Stimulated activated CD8-positive, alpha-beta memory T cell treated with anti-CD3 and anti-CD28 coated beads, Interleukin-12 subunit alpha, Interleukin-12 subunit beta, amount 100 ng/mL, for 24 hours (primary cell): ENCODE data around the gene PIK3CB.
"Not testable (repeated sequence)": the region's sequence is repeated elsewhere in the genome, so short reads cannot be mapped to it uniquely, and the experiment has no call there.

Experiments
- DNase-seq: peaks from one replicate; pipeline ENCODE4 v3.0.0-alpha.2; 2020; ENCODE audit errors: extremely low read depth

The PIK3CB gene

GRCh38 chr3:138846824-138847223 lies 12.1 kb upstream of the PIK3CB start:
- not testable (repeated sequence) for DNase-seq

- DNase-seq, result no peak
Measured at GRCh38 chr3:138846262-138846791, 11.6 kb upstream of the PIK3CB start.

- no peak for DNase-seq
Measured at GRCh38 chr3:138845771-138846173, 11.0 kb upstream of the PIK3CB start.

- no peak for DNase-seq
Measured at GRCh38 chr3:138845181-138845601, 10.5 kb upstream of the PIK3CB start.

- no peak for DNase-seq
Measured at GRCh38 chr3:138842483-138843188, 7.9 kb upstream of the PIK3CB start.

GRCh38 chr3:138838385-138838784 lies 3.7 kb upstream of the PIK3CB start:
- not testable (repeated sequence) for DNase-seq

GRCh38 chr3:138835846-138836245 lies 1.1 kb upstream of the PIK3CB start:
- DNase-seq, result not testable (repeated sequence)

GRCh38 chr3:138835397-138835757 lies 649 bp upstream of the PIK3CB start:
- DNase-seq, result no peak

GRCh38 chr3:138833899-138834595 lies 681 bp downstream of the PIK3CB start:
- DNase-seq, result peak; percentile 22

GRCh38 chr3:138832473-138833057 lies 2.2 kb downstream of the PIK3CB start:
- not testable (repeated sequence) for DNase-seq

- no peak for DNase-seq
Measured at GRCh38 chr3:138829886-138830510, 4.7 kb downstream of the PIK3CB start.

GRCh38 chr3:138829097-138829496 lies 5.6 kb downstream of the PIK3CB start:
- DNase-seq, result no peak

- DNase-seq, result no peak
Measured at GRCh38 chr3:138827222-138827621, 7.5 kb downstream of the PIK3CB start.

GRCh38 chr3:138825336-138825735 lies 9.4 kb downstream of the PIK3CB start:
- DNase-seq, result no peak

GRCh38 chr3:138824114-138824506 lies 10.6 kb downstream of the PIK3CB start:
- DNase-seq, result no peak

GRCh38 chr3:138820379-138820778 lies 14.3 kb downstream of the PIK3CB start:
- not testable (repeated sequence) for DNase-seq

GRCh38 chr3:138818185-138818860 lies 16.4 kb downstream of the PIK3CB start:
- no peak for DNase-seq

- DNase-seq, result no peak
Measured at GRCh38 chr3:138817695-138818094, 17.0 kb downstream of the PIK3CB start.

- no peak for DNase-seq
Measured at GRCh38 chr3:138812806-138813205, 21.9 kb downstream of the PIK3CB start.

GRCh38 chr3:138809500-138810256 lies 25.1 kb downstream of the PIK3CB start:
- DNase-seq, result no peak
